ENCODE data around the gene EIF4G2.
A peak's percentile ranks its signal among the peaks of the same experiment; 100 is the strongest.

Gene EIF4G2

DNA sequence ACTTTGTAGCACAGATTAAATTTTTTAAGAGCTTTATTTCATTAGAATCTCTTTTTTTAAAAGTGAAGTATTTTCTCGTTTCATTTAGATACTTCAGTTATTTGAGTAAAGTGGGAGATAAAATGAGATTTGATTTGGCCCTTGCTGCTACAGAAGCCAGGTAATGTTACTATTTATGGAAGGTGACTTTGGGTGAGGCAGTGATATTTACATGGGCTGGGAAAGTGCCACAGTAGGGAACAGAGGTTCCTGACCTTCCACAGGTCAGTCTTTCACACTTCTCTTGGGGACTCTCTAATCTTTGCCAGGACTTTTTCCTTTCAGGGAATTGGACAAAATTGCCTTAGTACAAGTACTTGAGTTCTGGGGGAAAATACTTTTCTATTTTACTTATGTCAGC is 37.3 kb downstream of the EIF4G2 start:
- DNase-seq (ENCODE audit: low read depth in 2 of 2), result no peak

DNA sequence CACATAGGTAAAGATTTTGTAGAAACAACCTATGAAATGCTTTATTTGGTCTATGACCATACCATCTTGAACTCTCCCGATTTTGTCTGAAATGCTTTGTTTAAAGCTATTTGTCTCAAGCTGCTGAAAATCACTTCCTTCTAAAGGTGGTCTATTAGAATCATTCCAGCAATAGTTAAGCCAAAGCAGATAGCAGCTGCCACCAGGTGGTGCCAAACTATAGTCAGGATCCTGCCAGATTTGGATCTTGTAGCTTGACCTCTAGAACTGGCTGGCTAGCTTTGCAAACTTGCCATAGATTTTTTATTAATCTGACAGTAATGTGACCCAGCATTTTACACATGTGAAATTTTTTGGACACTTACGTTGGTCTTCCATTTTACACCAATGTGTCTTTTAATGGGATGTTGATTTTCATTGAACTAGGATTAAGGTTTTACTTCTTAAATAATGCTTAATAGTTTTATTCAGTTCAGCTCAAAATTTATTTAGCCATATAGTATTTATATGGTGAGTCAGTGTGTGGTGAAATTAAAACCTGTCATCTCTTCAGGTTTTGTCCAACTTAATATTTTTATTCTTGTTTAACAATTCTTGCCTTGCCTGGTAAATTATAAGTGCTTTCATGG is 38.0 kb downstream of the EIF4G2 start:
- no peak for DNase-seq (ENCODE audit: low read depth in 2 of 2)

DNA sequence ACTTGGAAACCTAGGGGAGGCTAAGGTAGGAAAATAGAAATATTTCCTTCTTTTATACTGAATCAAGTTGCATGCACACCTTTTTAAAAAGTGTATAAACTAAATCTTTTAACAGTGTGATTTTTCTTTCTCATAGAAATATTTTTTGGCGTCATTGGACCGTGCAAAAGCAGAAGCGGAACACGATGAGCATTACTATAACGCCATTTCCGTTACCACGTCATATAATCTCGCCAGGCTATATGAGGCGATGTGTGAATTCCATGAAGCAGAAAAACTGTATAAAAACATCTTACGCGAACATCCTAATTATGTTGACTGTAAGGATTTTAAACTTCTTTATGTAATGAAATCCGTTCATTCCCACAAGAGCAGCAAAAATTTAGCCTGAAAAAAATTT is 44.3 kb downstream of the EIF4G2 start:
- no peak for DNase-seq (ENCODE audit: low read depth in 2 of 2)

DNA sequence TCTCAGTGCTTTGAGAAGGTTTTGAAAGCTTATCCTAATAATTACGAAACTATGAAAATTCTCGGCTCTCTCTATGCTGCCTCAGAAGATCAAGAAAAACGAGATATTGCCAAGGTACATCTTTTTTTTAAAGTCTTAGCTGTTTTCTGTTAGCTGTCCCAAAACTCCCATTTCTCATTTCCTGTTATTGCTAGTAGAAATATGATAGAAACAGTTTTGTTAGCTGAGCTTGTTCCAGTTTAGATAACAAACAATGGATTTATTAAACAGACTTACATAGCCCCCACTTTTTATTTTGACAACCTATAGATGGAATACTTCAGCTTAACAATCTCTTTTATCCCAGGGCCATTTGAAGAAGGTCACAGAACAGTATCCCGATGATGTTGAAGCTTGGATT is 45.0 kb downstream of the EIF4G2 start:
- DNase-seq (ENCODE audit: low read depth in 2 of 2), result no peak

DNA sequence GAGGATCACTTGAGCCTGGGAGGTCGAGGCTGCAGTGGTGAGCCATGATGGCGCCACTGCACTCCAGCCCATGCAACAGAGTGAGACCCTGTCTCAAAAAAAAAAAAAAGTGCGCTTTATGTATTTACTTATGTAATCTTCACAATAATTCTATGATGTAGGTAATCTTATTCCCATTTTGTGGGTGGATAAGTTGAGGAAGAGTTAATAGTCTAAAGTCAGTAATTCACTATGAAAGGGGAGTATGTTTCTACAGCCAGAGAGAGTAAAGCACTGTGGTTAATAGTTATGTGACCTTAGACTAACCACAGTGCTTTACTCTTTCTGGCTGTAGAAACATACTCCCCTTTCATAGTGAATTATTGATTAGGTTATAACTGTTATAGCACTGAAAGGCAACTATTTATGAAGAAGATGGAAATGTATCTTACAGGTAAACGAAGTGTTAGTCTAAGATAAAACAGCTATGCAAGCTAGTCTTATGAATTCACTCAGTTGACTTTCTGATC is 45.8 kb downstream of the EIF4G2 start:
- no peak for DNase-seq (ENCODE audit: low read depth in 2 of 2)

DNA sequence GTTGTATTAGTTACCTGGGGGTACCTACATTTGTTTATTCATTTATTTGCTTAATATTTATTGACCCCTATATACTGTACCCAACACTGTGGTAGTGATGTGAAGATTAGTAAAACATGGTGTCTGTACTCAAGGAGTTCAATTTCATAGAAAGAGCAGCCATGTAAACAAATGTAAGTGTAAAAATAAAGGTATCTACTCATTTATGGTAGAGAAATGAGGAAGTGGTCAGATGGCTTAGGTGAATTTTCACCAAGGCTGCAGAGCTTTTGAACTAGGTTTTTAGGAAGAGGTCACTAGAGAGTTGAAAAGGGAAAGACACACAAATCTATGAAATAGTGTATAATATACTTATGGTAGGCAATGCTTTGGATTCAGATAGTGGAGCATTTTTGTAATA is 46.5 kb downstream of the EIF4G2 start:
- no peak for DNase-seq (ENCODE audit: low read depth in 2 of 2)

DNA sequence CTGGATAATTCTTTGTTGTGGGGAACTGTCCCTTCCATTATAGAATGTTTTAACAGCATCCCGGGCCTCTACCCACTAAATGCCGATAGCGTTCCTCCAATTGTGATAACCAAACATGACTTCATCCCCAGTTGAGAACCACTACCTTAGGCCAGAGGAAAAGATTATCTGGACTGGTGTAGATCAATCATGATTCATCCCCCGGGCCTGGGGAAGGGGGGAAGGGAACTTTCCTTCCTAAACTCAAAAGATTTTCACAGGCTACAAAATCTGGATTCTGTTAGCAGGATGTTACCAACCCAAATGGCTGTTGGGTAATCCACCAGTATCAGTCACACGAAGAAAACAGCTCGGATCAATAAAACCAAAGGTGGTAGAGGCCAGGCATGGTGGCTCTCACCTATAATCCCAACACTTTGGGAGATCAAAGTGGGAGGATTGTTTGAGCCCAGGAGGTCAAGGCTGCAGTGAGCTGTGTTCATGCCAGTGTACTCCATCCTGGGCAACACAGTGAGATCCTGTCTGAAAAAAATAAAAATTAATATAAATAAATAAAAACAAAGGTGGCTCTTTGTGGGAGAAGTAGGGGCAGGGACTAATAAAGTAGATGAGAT is 47.5 kb downstream of the EIF4G2 start:
- no peak for DNase-seq (ENCODE audit: low read depth in 2 of 2)

DNA sequence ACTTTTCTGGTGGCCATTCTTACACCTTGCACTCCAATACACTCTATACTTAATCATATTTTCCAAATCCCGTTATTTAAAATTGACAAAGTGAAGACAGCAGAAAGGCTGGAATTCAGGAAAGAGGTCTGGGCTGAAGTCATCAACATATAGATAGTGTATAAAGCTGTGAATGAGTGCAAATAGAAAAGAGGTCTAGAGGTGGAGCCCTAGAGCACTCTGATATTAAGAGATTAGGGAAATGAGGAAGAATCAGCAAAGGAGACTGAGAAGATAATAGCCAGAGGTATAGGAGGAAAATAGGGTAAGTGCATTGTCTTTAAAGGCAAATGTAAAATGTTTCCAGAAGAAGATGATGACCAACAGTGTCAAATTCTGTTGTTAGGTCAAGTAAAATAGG is 49.8 kb downstream of the EIF4G2 start:
- no peak for DNase-seq (ENCODE audit: low read depth in 2 of 2)

DNA sequence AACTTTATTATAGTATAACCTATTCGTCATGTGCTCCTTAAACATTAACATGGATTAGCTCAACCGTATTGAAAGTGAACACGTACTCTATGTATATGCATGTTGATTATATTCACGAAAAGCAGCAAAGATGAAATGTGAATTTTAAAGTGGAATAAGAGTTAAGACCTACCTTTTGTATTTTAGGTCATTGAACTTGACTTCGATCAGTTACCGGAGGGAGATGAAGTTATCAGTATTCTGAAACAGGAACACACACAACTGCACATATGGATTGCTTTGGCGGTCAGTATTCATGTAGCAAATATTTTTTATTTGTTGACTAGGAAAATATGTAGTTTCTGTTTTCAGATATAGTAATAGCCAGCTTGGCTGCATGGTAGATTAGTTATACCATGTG is 56.2 kb downstream of the EIF4G2 start:
- DNase-seq (ENCODE audit: low read depth in 2 of 2), result no peak

DNA sequence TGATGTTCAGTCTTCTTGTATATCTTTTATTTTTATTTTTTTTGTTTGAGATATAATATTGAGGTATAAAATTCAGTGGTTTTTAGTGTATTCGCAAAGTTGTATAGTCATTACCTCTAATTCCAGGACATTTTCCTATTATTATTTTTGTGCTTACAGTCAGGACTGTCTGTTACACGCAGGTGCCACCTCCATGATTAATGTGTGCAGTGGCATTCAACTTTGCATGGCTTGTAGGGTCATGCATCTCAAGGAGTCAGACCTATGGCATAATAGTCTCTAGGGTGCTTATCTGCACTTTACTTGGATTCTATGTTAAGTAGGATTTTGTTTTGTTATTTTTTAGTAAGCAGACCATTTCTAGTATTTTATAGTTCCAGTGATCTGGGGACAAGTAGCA is 56.7 kb downstream of the EIF4G2 start:
- no peak for DNase-seq (ENCODE audit: low read depth in 2 of 2)

DNA sequence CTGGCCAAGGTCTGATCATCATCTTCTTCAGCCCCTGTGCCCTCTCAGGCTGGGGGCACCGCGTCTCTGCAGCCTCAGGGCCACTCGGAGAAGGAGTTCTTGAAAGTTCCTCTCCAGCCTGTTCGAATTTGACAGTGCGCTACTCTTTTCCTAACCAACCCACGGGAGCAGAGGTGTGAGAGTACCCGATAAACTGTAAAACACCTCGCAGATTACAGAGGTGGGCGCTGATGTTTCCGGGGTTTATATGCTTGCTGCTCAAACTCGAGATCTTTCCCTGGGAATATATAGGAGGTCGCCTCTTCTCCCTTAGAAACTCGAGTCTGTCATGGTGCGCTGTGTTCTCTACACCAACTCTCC is 57.2 kb downstream of the EIF4G2 start:
- no peak for DNase-seq (ENCODE audit: low read depth in 2 of 2)

DNA sequence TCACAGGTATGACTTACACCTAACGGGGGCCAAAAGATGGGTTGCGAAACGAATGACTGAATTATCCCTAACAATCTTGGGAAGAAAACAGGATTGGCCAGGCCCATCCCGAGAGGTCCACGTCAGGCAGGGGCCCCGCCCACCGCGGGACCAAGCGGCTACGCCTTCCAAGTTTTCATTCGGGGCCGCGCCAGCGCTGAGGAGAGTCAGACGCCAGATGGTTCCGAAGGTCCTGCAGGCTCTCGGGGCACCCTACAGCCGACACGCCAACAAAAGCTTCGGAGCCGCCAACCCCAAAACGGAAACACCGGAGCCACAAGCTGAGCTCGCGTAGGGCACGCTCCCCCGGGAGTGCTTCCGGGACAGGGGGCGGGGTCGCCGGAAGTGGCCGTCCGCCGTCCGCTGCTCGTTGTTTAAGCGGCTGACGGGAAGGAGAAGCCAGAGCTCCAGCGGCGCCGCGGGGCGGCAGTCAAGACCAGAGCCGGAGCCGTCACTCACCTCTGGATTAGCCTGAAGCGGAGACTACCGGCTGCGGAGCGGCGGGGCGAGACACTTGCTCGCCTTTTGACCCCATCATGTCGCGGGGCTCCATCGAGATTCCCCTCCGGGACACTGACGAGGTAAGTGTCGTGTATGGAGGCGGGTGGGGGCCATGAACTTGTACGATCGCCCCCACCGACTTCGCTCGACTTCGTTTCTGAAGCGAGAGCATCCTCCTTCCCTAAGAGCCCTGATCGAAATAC is 57.7 kb downstream of the EIF4G2 start, which contains the start of gene CTR9:
Gene CTR9, plus strand, starts transcription at position 409 of the 743 bp plus-strand sequence. Its CDS starts 167 bp downstream, at position 576.
- peak; percentile 71 to 82 for DNase-seq (ENCODE audit: low read depth in 2 of 2)

DNA sequence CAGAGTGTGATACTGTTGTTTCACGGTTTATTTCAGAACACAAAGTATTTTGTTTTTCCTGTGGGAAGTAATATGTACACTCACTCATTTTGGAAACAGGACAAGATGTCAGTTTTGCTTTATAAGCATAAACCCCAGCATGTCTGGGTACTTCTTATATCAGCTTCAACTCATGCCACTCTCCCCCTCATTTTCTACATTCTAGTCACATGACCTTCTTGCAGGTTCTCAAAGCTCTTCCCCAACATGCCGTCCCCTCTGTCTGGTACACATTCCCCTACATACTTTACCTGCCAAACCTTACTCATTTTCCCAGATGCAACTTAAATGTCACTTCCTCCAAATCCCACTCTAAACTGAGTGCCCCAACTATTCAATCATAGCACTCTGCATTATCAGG is 59.2 kb downstream of the EIF4G2 start:
- DNase-seq (ENCODE audit: low read depth in 2 of 2), result no peak

DNA sequence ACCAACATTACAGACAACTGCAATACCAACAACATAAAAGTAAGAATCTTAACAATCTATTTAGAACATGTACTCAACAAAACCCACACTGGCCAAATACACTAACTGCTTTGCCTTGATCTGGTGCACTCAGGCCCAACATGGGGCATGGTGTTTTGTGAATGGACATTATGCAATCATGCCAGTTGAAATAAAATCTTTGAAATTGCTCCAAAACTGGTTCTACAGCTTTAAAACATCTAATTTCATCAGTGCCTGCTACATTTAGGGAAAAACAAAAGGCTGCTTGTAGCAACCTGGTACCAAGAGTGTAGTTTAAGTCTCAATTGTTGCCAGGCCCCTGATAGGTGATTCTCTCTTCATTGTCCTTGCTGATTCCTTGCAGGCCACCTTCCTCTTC is 61.0 kb downstream of the EIF4G2 start:
- no peak for DNase-seq (ENCODE audit: low read depth in 2 of 2)

Data from fibroblast of skin of left biceps (primary cell).